Fibroblast of skin of right biceps (primary cell): ENCODE data around the gene RASA3.
"Not testable (repeated sequence)": the region's sequence is repeated elsewhere in the genome, so short reads cannot be mapped to it uniquely, and the experiment has no call there.

Source experiments
- DNase-seq: peaks from one replicate; pipeline ENCODE4 v3.0.0-alpha.2; 2013

Gene RASA3

DNA sequence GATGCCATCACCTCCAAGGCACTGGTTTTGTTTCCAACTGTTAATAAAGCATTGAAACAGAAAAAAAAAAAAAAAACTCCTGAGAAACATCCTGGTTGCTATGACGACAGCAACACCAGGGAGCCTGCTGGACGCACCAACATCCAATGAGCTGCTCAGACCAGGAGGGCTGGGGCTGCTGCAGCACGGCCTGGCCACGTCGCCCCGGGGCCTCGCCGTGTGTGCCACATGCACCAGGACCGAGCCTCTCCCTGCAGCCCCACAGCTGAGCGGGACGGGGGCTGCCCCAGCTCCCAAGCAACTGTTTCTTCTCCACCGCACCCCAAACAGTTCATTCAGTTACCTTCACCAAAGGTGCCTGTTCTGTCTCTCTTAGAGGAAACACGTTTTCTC is 54.5 kb downstream of the RASA3 start:
- DNase-seq, result peak; percentile 67

DNA sequence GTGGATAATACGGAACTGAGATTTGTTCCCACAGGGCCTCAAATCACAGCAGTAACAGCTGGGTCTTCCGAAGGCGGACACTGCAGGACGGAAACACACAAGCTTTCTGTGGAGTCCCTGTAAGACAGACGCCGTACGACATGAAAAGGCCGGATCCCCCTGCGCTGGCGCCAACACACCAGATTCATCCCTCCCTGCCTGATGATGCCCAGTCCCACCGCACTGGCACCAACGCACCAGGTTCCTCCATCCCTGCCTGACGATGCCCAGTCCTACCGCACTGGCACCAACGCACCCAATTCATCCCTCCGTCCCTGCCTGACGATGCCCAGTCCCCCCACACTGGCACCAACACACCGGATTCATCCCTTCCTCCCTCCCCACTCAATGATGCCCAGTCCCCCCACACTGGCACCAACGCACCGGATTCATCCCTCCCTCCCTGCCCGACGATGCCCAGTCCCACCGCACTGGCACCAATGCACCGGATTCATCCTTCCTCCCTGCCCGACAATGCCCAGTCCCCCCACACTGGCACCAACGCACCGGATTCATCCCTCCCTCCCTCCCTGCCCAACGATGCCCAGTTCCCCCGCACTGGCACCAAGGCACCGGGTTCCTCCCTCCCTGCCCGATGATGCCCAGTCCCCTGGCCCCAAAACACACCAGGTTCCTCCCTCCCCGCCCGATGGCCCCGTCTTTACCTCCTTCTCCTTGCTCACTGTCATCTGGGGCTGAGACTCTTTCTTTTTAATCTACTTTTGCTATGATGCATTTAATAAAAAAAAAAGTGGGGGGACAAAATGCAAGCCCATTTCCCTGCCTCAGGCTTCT is 55.1 kb downstream of the RASA3 start:
- DNase-seq, result no peak

DNA sequence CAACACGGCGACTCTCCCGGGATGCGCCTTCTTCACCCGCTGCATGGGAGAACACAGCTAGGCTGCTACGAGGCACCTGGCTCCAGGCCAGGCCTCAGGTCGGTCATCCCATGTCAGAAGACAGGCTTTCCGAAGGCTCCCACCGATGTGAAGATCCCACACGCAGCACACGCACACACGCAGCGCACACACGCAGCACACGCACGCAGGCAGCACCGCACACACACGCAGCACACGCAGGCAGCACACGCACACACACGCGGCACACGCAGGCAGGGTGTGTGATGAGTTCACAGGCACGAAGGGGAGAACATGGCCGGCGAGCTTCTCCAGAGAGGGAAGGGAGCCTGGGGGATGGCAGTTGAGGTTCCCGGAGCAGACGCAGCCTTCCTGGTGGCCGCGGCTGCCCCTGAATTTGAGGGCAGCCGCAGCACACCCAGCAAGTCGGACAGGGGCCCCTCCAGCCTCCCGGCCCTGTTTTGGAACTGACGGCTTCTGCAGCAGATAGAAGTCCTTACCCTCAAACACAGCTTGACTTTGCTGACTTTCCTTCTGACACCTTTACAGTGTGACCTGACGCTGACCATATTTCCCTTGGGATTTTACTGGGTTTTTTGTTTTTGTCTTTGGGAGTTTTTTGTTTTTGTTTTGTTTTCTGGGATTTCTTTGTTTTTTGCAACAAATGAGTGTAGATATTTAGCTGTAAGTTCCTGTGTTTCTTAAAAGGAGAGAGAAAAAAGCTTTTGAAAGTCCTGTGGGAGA is 55.9 kb downstream of the RASA3 start:
- DNase-seq, result no peak

DNA sequence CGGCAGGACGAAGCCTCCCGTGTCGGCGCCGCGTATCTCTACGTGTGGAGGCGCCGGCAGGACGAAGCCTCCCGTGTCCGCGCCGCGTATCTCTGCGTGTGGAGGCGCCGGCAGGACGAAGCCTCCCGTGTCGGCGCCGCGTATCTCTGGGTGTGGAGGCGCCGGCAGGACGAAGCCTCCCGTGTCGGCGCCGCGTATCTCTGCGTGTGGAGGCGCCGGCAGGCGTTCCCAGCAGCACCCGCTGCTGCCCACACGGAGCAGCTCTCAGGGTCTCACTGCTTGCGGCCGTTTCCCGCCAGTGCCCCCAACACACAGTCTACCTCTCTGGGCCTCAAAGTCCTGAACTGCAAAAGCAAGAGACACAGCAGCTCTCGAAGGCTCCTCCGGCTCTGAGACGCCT is 56.6 kb downstream of the RASA3 start:
- not testable (repeated sequence) for DNase-seq

DNA sequence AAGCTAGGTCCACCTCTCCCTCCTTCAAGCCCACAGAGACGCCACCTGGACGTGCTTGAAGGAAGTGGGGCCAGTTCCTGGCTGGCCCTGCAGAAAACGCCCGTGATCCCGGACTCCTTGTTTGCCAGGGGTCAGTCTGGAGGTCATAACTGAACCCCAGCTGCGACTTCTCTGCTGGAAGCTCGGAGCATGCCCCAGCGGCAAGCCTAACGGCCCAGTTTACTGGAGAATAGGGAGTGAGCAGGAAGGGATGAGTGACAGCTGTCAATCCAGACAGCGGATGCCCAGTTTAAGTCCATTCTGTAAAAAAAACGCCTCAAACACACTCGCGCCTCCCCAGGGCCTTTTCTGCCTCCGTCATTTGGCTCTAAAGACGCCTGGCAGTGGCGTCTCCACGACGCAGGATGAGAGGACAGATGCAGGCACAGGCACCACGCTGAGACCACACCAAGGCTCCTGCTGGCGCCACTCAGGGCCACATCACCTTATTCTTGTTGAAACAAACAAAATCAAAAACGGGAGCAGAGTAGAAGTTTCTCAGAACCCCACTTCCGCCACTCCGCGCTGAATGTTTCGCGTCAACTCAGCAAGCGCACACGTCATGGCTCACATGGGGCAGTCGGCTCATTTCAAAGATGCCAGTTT is 57.6 kb downstream of the RASA3 start:
- no peak for DNase-seq

DNA sequence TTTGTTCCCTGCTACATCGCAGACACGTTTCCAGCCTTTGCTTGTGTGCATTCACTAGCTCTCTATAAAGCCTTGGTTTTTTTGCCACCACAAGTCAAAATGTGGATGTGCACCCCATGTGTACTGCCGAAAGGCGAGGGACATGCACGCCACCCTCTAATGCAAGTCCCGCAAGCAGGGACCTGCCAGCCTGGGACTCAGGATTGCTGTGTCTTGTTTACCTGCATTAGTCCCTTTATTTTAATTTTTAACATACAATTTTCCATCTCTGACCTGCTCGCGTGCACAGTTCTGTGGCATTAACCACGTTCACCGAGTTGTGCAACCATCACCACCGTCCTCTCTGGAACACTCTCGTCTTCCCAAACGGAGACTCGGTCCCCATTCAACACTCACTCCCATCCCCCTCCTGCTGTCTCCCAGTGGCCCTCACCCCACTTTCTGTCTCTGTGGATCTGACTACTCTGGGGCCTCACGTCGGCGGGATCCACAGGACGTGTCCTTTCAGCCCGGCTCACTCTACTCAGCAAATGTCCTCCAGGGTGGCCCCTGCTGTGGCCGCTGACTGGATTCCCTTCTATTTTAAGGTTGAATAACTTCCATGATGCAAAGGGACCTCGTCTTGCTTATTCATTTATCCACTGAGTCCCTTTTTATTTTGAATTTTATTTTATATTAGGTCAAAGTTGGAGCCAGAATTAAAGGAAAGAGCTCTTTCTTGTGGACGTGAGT is 58.4 kb downstream of the RASA3 start:
- no peak for DNase-seq

DNA sequence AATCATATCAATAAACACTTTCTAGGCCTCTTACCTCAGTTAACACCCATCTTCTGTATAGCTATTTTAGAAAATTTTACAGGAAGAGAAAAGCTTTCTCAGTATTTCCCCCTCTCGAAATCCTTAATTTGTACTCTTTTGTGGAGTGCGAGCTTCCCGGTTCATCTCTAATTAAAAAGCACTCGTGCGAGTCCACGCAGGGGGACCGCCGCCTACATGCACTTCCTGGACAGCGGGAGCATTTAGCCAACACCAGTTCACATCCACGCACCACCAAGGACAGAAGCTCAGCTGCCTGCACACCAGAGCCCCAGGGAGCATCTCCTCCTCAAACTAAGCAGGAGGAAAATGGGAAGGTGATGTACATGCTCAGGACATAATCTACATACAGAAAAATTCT is 60.0 kb downstream of the RASA3 start:
- DNase-seq, result no peak

DNA sequence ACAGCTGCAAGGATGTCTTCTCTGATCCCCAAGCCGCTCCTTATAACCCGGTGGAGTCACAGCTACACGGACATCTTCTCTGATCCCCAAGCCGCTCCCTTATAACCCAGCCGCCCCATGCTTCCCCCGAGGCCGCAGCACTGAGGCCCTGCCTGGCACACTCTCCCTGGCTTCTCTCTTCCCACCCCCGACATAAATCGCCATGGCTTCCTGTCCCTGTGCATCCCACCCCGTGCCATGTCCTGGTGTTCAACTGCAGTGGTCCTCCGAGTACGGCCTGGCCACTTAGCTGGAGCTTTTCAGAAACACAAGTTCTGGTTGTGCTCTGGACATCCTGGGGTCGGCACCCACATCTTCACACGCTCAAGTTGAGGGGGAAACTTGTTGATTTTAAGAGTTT is 60.4 kb downstream of the RASA3 start:
- no peak for DNase-seq

DNA sequence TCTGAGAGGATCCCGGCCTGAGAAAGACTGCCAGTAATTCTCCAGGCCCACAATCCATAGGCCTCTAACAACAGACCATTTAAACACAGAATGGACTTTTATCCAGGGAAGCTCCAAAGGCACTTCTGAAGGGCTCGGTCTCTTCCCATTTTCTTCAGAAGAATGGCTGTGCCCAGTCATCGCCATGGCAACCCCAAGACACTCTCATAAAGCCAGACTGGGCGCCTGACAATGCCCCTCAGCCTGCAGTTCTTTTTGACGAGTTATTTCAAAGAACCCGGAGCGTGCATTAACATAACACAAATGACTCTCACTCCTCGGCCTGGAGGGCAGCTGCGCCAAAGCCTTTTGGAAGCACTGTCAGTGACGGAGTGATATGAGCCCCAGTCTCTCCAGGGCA is 61.0 kb downstream of the RASA3 start:
- DNase-seq, result no peak

DNA sequence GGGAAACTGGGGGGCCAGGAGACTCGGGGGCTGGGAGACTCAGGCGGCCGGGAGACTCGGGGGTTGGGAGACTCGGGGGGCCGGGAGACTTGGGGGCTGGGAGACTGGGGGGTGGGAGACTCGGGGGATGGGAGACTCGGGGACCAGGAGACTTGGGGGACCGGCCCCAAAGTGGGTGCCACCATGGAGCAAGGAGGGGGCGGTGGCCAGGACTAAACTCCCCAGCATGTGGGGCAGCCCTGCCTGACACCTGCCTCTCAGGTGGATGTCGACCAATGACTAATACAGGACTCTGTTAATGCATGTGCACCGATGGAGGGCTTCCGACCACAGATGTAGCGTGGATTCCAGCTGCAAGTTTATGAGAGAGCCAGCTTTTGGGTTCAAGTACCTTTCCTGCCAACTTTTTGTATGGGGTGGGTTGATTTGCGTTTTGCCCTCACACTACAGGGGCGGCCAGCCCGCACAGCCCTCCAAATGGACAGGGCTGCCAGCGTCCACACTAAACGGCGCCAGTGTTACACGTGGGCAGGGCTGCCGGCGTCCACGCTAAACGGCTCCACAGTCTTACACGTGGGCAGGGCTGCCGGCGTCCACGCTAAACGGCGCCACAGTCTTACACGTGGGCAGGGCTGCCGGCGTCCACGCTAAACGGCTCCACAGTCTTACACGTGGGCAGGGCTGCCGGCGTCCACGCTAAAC is 62.2 kb downstream of the RASA3 start:
- DNase-seq, result no peak

DNA sequence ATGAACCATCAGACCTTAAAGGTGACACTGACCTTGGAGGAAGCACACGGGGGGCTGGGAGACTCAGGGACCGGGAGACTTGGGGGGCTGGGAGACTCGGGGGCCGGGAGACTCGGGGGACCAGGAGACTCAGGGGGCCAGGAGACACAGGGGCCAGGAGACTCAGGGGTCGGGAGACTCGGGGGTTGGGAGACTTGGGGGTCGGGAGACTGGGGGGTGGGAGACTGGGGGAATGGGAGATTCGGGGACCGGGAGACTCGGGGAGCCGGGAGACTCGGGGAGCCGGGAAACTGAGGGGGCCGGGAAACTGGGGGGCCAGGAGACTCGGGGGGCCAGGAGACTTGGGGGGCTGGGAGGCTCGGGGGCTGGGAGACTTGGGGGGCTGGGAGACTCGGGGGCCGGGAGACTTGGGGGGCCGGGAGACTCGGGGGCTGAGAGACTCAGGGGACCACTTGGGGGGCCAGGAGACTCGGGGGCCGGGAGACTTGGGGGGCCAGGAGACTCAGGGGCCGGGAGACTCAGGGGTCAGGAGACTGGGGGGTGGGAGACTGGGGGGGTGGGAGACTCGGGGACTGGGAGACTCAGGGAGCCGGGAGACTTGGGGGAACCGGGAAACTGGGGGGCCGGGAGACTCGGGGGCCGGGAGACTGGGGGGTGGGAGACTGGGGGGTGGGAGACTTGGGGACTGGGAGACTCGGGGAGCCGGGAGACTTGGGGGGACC is 62.9 kb downstream of the RASA3 start:
- DNase-seq, result no peak

DNA sequence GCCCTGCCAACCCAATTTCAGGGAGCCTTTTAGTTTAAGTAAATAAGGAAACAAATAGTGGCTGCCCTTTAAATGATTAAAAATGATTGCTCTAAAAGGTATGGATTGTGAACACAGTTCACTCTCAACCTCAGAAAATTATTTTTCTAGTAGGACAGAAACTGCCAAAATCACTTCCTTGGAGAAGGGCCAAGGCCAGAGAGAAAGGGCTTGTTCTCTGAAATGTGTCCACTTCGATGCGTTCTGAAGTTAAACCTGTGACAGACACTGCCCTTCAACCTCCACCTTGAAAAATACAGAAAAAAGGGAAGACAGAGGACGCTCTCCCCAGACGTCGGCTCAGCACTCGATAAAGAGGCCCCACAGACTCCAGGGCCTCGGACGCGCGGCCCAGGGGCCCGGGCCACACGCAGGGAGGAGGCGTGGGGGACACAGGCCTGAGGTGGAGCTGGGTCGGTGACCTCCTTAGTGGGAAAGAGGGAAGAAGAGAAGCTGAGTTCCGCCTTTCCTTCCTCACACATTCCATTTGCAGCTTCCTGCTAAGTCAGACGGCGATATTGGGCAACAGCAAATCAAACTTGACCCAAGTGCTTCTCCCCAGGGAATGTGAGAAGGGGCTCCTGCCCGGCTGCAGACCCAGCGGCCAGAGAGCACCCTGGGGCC is 63.6 kb downstream of the RASA3 start:
- peak; percentile 76 for DNase-seq

DNA sequence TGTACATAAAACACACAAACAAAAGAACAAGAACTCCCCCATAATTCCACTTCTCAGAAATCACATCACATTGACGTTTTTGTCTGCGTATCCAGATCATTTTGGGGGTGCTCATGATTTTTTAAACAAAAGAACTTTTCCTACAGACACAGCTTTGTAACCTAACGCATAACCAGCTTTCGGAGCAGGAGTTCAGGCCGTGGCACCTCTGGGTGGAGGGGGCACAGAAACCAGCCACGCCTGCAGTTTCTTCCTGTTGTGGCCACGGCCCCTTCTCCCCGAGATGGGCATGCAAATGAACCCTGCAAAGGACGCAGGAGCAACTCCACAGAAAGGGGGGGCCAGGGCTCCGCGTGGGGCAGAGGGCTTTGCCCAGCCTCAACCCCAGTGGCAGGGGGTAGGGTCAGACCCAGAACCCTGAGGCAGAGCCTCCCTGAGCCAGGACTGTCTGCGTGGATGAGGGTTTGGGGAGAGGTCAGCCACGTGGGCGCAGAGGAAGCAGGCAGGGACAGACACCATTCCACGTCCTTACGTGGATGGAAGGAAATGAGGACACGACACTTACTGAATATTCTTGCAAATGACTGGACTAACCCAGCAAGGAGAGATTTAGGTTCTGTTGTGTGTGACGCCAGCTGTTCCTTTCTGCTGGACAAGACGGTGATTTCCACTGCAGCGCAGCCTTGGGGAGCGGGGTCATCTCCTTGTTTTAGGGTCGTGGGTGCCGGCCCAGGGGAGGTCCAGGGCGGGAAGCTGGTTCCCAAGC is 64.4 kb downstream of the RASA3 start:
- no peak for DNase-seq

DNA sequence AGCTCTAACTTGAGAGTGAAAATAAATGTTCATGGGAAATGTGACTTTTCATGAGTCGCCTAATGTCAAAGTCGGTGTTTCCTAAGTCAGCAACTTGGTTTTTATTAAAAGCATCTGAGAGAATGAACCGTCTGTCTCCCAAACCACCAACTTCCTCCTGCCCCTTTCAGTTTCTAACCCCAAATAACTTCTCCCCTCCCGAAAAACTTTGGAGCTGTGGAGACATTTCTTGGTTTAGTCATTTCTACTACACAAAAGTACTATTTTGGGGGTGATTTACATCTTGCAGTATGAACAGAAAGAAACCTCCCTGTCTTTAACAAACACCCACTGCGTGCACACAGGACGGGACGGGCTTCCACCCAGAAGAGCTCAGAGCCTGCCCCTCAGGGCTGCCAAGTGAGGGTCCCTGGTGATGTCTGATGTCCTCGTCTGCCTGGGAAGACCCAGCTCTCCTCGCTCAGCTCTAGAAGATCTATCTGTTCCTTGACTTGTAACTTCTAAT is 65.0 kb downstream of the RASA3 start:
- DNase-seq, result peak; percentile 88

DNA sequence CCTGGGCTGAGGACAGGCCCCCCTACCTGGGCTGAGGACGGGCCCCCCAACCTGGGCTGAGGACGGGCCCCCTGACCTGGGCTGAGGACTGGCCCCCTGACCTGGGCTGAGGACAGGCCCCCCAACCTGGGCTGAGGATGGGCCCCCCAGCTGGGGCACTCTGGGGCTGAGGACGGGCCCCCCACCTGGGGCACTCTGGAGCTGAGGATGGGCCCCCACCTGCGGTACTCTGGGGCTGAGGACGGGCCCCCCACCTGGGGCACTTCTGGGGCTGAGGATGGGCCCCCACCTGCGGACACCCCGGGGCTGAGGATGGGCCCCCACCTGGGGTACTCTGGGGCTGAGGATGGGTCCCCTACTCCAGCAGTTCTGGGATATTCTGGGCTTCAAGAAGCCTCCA is 65.5 kb downstream of the RASA3 start:
- no peak for DNase-seq

DNA sequence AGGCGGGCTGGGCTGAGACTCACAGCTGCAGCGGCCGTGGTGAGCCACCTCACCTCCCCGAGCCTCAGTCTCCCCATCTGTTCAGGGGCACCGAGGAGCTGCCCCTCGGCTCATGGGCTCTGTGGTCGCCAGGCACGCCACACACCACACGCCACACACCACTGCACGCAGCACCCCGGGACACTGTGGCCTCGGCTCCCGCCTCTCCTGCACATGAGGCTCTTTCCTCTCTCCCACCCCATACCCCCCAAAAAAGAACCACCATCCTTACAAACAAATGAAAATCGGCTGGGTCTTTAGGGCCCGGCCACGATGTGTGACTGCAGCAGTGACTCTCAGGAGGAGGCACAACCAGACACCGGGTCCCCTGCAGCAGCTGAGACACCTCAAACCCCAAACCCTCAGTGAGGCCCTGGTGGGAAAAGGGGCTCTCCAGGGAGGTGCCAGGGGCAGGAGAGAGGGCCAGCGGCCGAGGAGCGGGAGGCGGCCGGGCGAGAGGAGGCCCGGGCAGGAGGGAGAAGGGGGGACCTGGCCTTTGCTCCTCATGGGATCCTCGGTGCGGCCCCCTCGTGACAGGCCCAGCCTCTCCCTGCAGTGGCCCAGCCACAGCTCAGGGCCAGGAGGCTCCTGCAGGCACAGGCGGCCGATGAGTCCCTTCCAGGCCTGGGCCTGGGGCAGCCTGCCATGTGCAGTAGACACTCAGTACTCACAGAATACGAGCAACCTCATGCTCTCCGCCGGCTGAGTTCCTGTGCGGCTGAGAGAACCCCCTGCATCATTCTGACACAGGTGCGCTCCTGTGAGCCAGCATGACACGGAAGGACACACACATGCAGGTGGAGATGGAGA is 66.3 kb downstream of the RASA3 start:
- no peak for DNase-seq

DNA sequence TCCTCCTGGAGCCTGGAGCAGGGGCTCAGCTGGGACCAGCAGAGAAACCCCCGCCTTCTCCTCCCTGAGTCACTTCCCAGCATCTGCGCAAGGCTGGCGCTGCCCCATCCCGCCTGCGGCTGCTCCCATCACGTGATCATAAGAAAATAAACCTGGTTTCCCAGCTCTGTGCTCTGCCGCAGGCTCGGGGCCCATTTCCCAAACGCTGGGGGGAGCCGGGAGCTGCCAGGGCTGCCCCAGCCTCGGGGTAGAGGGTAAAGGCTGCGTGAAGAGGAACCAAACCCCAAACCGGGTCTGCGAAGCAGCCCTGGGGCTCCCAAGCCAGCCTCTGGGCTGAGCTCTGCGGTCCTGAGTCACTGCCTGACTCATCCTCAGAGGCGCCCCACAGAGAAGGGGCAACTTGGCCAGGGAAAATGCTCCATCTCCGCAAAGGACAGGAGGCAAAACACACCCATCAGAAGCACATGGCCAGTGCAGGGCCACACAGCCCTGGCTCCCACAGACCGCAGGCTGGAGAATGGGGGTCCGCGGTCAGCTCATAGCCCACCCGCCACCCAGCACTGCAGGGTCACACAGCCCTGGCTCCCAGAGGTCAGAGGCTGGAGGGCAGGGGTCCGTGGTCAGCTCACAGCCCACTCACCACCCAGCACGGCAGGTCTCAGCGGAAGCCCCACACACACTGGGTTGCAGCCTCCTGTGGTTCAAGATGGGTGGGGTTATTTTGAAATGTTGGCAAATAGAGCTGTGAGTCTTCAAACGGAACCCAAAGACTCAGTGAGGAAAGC is 67.1 kb downstream of the RASA3 start:
- peak; percentile 99 for DNase-seq

DNA sequence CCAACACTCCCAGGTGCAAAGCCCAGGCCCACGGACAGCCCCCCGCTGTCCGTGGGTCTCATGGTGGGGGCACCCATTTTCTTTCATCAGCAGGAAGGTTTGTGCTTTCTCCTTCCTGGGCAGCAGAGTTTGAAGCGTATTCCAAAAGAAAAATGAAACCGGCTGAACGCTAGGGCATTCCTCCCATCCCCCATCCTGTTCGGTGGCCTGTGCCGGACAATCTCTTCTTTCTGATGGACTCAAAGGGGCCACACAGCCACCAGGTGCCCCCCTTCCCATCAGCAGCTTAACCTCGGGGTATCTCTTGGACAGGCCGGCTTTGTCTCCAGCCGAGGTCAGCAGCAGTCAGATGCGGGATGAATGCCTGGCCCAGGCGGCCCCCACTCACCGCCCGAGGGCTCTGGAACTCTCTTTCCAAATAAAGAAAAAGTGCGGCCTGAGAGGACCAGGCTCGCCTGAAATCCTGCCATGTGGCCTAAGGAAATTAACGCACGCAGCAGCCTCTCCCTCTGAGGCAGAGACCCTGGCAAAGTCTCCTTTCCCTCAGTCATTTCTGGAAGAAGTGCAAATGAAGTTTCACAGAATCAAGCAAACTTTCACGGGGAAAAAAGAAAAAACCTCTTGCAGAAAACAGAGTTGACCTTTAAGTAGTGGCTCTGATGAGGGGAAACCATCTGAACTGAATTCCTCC is 67.8 kb downstream of the RASA3 start:
- DNase-seq, result peak; percentile 43
